Medulla oblongata (tissue), 1 donor: ENCODE data around the gene CCDC124.
A peak's percentile ranks its signal among the peaks of the same experiment; 100 is the strongest.

Experiments
- DNase-seq: peaks from one replicate; pipeline ENCODE4 v3.0.0-alpha.2; 2015; ENCODE audit errors: extremely low spot score

CCDC124 gene

DNA sequence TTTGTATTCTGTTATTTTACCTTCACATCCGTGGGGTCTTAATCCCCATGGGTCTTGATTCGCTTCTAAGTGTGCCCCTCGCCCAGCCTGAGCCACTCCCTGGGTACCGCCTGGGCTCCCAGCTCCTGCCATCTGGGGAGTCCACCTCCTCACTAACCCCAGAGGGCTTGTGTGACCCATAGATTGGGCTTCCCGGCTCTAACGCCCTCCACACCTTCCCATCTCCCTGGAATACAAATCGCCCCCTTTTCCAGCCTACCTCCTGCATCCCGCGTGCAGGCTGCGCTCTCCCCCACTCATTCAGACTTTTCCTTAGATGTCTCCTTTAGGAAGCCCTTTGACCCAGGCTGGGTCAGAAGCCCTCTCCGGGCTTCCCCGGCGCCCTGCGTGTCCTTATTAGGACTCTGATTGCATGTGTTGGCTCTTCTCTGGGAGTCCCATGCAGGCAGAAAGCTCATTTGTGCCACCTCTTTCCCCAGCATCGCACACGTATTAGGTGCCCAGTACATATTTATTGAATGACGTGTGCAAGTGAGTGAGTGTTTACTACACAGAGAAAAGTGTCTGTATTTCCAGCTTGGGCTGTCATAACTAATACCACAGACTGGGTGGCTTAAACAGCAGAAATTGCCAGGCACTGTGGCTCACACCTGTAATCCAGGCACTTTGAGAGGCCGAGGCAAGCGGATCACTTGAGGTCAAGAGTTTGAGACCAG is 757 bp downstream of the CCDC124 start:
- no peak for DNase-seq

DNA sequence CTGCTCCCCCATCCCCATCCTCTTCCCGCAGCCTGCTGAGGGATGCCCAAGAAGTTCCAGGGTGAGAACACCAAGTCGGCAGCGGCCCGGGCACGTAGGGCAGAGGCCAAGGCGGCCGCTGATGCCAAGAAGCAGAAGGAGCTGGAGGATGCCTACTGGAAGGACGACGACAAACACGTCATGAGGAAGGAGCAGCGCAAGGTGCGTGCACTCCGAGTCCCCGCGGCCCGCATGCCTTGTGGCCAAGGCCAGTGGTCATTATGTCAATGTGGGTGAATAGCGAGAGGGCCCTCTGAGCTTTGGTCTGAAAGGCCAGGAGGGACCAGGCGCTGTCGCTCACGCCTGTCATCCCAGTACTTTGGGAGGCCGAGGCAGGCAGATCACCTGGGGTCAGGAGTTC is 3.6 kb downstream of the CCDC124 start:
- no peak for DNase-seq

DNA sequence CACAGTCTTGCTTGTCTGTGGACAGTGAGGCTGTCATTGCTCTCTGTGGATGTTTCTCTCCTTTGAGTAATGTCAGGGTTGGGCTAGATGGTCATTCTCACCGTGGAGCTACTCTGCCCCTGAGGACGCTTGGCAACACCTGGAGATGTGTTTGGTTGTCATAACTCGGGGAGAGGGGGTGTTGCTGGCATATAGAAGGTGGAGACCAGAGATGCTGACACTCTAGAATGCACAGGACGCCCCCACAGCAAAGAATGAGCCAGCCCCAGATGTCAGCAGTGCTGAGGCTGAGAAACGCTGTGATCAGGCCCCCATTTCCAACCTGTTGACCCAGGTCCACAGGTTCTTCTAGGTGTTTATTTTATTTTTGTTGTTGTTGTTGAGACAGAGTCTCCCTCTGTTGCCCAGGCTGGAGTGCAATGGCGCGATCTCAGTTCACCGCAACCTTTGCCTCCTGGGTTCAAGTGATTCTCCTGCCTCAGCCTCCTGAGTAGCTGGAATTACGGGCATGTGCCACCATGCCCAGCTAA is 4.6 kb downstream of the CCDC124 start:
- no peak for DNase-seq

DNA sequence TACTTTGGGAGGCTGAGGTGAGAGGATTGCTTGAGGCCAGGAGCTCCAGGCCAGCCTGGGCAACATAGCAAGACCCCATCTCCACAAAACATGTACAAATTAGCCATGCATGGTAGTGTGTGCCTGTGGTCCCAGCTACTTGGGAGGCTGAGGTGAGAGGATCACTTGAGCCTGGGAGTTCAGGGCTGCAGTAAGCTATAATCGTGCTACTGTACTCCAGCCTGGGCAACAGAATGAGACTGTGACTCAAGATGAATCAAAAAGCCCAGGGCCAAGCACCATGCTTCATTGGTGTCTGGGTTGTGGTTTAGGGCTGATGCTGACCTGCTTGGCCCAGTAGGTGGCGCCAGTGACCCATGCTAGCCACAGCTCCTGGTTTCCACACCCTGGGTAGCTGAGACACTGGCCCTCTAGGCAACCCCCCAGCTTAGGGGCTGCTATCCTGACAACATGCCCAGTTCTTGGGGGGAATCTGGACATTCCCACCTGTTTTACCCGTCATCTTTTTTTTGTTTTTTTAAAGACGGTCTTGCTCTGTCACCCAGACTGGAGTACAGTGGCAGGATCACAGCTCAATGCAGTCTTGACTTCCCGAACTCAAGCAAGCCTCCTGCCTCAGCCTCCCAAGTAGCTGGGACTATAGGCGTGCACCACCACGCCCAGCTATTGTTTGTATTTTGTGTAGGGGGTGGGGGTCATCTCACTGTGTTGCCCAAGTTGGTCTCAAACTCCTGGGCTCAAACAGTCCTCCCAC is 5.5 kb downstream of the CCDC124 start:
- peak; percentile 81 for DNase-seq

DNA sequence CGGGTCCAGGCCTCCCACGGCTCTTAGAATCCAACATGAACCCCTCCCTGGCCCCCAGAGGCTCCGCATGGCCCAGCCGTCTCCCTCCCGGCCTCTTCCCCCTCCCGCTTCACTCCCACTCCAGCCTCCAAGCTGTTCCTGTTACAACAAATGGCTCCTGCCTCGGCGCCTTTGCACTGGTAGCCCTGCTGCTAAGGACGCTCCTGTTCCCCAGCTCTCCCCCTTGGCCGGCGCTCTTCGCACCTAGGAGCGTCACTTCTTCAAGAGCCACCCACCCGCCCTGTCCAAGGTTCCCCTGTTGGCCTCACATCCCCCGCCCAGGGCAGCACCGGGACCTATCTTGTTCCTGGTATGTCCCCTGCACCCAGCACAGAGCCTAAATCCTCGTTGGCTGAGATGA is 9.4 kb downstream of the CCDC124 start:
- DNase-seq, result no peak

DNA sequence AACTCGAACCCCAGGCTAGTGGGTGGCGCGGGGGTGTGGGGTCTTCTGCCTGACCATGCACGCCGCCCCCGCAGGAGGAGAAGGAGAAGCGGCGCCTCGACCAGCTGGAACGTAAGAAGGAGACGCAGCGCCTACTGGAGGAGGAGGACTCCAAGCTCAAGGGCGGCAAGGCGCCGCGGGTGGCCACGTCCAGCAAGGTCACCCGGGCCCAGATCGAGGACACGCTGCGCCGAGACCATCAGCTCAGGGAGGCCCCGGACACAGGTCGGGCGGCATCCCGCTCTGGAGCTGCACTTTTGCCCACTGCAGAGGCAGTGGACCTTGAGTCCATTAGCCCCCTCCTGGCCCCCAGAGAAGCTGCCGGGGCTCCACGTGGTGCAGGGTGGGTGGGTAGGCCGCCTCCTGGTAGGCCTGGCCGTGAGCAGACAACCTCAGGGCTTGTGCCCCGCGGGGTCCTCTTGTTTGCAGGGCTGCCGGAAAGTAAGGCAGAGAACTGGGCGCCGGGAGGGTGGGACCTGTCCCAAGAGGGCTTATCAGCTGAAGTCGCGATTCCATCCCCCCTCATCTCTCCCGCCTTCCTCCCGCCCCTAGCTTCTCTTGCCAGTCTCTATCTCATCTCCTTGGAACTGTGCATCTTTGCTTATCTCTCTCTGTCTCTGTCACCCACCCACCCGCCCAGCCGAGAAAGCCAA is 9.9 kb downstream of the CCDC124 start:
- DNase-seq, result no peak

DNA sequence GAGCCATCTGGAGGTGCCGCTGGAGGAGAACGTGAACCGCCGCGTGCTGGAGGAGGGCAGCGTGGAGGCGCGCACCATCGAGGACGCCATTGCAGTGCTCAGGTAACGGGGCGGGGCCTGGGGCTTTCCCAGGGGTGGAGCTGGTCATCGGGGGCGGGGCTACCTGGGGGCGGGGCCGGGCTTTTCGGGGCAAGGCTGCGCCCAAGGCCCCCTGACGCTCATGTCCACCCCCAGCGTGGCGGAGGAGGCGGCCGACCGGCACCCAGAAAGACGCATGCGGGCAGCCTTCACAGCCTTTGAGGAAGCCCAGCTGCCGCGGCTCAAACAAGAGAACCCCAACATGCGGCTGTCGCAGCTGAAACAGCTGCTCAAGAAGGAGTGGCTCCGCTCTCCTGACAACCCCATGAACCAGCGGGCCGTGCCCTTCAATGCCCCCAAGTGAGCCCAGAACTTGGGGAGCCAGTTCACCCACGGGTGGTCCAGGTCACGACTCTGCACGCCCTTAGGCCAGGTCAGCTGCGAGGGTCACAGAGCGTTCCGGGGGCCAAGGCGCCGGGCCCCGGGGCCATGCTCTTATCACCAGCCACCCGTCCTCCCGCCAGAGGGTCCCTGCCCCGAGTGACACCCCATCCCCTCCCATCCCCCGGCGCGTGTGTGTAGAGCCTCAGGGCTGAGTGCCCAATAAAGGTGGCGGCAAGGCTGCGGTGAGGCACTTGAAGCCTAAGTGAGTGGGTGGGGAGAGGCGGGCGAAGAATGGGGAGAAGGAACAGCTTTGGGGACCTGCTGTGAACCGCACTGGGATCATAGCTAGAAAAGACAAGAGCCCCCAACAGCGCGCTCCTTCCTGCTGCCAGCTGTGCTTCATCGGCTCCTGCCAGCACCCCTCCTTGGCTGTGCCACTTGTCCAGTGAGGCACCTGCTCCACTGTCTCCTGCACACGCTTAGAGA is 10.7 kb downstream of the CCDC124 start:
- DNase-seq, result no peak

DNA sequence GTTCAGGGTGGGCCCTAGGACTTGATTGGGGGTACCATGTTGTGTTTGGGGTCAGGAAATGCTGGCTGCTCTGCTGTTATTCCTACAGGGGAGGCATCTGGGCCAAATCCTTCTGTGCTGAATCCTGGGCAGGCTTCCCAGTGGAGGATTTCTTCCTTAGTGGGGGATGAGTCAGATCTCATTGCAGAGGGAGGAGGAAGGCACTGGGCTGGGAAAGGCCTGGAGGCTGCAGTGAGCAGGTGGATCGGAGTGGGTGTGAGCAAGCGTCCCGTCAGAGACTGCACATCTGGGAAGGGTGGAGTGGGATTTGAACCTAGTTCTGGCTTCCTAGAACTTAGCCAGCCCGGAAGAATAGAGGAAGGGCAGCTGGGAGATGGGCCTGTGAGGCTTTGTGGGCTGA is 11.5 kb downstream of the CCDC124 start:
- no peak for DNase-seq

DNA sequence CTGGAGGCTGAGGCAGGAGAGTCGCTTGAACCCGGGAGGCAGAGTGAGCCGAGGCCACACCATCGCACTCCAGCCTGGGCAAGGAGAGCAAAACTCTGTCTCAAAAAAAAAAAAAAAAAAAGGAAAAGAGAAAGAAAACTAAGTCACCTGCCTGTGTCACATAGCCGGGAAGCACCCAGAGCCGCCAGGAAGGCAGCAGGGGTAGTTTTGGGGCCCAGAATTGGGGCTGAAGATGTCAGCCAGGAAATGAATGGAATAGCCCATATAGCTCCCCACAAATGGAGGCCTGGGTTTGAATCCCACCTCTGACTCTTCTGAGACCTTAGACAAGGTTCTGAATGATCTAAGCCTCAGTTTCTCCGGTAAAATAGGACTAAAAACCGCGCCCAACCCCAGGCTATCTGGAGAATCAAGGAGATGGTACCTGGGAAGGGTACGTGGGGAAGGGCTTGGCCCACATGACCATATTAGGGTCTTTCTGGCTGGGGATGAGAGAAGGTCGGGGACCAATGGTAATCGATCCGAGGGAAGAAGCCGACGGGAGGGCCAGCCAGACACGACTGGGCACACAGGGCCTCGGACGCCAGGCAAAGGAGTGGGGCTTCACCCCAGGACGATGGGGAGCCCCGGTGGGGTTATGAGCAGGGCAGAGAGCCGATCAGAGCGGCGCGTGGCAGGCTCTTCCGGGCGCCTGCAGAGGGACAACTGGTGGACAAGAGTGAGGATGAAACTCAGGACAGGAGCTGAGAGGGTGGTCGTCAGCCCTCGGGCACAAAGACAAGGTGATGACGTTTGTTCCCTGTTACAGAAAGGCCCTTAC is 14.4 kb downstream of the CCDC124 start:
- DNase-seq, result no peak

DNA sequence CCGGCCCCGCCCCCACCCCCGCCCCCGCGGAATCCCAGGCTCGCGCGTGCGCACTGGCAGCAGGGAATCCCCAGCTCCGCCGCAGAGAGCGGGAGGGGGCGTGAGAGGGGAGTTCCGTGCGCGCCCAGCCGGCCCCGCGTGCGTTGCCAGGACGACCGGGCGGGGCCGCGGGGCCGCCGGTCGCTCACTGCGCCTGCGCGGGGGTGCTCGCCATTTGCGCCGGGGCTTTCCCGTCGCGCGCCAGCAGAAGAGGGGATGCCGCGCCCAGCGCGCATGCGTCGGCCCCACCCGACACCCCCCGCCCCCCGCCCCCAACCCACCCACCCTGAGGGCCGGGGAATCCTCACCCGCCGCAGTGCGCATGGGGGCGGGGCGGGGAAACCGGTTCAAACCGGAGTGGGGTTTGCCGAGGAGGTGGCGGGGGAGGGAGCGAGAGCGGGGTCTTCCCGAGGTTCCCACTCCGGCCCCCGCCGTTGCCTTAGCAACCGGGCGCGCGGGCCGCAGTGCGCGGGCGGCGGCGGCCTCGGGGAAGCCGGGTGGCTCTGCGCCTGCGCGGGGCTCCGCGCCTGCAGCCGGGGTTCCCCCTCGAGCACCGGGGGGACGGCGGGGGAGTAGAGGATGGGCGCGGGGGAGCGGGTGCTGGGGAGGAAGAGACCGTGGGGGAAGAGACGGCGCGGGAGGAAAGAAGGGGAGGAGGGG is 15.1 kb downstream of the CCDC124 start:
- DNase-seq, result peak; percentile 96

DNA sequence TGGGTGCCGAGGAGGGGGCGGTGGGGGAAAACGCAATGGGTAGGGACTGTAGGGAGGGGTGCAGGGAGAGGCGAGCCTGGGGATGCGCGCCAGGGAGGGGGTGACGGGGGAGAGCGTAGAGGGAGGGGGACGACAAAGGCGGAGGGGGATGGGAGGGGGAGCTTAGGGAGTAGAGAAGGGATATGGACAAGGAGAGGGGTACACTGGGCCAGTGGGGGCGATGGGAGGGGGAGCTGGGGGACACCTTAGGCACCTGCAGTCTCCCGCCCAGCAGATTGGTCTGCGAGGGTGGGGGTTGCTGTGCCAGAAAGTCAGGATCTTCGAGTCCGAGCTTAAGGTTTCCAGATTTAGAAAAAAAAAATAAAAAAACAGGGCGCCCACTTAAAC is 15.7 kb downstream of the CCDC124 start:
- DNase-seq, result no peak

DNA sequence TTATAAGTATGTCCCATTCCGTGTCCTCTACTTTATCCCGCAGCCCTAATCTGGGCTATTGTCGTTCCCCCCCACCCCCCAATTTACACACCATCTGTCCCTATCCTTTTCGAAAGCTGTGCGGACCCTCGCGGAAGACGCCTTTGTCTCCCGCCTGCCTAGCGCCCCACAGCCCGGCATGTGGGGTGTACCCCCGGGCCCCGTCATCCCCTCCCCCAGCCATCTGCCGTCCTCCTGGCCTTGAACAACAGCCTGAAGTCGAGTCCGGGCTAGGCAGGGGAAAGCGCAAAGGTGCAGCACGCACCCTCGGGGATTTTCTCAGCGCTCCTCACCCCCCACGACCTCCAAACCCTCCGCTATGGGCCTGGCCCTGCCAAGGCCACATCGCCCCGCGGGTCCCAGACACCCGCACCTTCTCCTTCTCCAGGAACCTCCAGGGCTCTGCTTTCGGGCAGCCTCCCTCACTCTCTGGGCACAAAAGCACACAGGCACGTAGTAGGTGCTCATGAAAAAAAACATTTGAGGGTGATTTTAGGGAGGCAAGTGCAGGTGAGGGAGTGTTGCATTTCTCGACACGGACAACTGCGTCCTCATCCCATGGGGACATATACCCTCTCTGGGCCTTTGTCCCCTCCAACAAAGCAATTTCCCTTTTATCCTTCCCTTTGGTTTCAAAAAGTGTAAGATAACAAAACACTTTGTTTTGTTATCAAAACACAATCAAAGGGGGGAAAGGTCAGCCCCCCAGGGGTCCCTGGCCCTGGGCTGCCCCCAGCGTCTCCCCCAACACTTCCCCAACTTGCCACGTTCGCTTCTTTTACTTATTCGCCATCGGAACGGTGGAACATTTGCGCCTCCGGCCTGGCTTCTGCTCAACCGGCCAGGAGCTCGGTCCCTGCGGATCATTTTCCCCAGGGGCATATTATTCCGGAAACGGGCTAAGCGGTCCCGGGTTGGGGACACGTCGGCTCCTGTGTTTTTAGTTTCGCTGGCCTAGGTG is 16.4 kb downstream of the CCDC124 start:
- no peak for DNase-seq

DNA sequence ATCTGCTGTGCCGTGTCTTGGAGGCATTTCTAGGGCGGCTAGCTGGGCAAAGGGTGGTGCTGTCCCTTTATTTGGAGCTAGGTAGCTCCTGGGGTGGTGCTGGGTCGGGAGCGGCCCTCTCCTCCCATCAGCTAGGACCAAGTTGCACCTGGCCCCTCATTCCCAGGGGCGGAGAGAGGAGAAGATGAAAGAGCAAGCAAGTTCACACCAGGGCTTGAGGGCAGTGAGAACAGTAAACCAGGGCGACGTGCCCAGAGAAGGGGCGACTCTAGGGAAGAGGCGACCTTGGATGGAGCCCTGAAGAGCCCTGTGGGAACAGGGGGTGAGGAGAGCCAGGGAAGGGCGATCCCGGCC is 17.1 kb downstream of the CCDC124 start:
- DNase-seq, result no peak

DNA sequence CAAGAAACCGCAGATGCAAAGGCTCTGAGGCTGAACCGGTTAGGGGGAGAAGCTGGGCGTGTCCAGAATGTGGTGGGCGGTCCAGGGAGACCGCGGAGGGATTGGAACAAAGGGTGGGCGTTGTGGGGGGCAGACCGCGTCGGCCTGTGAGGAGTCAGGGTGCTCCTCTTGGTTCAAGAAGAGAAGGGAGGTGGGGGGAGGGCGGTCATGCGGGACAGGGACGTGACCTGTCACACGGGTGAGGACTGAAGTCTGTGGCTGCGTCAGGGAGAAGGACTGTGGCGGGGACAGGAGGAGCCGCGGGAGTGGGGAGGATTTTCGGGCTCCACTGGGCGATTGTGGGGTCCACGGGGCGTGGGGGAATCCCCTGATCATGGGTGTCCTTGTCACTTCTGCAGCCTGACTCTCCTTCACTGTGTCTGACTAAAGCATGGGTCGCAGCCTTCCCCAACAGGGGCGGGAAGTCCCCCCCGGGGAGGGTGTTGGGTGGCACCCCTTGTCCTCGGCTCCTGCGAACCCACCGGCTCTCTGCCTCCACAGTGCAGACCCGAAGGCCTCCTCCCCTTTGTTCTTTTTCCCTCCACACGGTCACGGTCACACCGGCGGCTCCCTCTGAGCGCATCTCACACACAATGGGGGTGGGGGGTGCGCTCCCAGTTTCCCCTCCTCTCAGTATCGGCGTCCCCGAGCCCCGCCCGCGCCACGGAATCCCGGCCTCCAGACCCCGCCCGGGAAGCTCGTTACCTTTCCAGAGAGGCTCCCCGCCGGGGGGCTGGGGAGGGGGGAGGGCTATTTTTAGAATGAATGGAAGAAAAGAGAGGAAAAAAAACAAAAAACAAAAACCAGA is 17.7 kb downstream of the CCDC124 start:
- no peak for DNase-seq

DNA sequence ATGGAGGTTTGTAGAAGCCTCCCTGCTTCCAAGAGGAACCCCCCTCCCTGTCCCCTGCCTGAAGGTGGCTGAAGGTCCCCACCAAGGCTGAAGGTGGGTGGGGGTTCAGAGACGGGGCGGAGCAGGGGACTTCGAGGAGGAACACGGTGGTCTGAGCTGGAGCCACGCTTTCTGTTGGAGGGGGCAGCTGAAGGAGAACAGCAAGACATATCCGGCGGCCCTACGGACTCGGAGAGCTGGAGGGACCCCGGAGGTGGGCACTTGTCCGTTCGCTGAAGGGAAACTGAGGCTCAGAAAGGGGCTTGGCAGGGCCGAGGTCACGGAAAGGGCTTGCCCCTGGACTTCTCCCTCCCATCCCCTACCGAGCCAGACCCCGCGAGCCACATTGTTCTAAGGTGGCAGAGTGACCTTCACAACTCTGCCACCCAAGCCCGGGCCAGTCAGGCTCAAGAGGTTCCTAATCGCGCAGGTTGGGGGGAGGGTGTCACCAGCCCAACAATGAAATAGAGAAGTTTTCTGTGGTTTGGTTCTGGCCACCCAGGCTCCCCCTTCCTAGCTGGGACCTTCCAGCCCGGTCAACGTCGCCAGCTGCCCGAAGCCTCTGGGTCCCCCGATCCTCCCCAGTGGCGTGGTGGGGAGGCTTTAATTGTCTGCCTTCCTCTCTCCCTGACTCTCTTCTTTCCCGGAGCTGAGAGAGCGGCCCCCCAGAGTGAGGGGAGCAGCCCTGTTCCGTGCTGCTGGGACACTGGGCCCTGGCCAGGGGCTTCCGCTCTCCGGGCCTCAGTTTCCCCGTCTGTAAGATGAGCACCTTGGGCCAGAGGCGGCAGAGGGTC is 18.6 kb downstream of the CCDC124 start:
- DNase-seq, result no peak

DNA sequence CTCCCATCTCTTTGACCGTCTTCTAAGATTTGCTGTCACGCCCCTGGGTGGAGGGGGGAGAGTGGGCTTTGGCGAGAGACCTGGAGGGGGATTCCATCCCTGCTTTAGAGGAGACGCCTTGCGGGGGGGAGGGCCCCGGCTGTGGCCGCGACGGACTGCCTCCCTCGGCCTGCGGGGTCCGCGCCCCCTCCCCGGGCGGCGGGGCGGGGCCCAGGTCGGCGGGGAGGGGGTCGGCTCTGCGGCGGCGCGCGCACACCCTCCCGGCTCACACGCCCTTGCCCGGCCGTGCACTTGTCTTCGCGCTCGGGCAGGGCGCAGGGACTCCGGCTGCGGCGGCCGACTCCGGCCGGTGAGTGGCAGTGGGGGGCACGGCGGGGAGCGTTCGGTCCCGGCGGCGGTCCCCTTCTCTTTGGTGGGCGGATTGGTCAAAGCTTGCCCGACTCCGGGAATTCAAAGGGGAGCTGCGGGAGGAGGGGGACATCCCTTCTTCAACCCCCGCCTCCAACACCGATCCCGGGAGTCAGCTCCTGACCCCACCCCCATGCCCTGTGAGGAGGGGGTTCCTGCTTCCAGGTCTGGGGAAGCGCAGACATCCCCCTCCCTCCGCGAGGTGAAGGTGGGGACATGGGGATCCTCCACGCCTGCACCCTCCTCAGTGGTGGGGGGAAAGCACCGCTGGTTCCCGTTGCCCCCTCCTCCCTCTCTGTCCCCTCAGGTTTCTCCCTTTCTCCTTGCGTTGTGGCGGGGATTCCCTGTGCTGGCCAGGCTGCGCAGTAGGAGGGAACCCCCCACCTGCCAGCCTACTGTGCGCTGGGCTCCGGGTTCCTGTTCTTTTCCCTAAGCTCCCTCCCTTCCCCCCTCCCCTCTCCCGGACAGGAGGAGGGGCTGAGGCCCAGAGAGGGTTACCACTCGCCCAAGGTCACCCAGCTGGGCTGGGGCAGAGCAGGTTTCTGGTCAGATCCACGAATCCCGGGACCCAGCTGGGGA is 19.5 kb downstream of the CCDC124 start:
- DNase-seq, result no peak
